ENCODE data around the gene GDI1.

GDI1 gene

DNA sequence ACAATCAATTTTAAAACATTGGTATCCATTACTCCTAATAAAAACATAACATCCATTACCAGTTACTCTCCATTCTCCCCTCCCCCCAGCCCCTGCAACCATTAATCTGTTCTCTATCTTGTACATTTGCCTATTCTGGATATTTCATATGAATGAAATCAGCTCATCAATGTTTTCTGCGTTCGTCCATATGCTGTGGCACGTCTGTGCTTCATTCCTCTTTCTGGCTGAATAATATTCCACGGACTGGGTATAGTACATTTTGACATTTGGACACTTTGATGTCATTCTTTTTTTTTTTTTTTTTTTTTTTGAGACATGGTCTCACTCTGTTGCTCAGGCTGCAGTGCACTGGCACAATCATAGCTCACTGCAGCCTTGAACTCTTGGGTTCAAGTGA, 33.1 kb upstream of the GDI1 start:
- Histone ChIP-seq H4K91ac (ENCODE audit: low read length) (no peak overlapping the region), H2AFZ (ENCODE audit: low read depth, low read length) (no peak overlapping the region), H2BK5ac (ENCODE audit: low read depth, low read length, poor library complexity, severe bottlenecking) (no peak overlapping the region), H3K27me3 (ENCODE audit: control insufficient read depth in 1 of 2, insufficient read depth in 1 of 2, low read length in 2 of 2) (no peaks in the 10 kb centered on the region), H3K9me3 (ENCODE audit: control insufficient read depth, low read length) (peaks cover 7% of the 10 kb centered on the region), H3K4me2 (ENCODE audit: low read length, poor library complexity, severe bottlenecking) (no peak overlapping the region), H2BK12ac (ENCODE audit: low read length in 2 of 2) (no peak overlapping the region), H3K18ac (ENCODE audit: low read depth in 1 of 2, low read length in 2 of 2) (no peak overlapping the region), H3K4me1 (ENCODE audit: control insufficient read depth, insufficient read depth, low read depth, low read length) (peaks cover 12% of the 10 kb centered on the region), H3K4me3 (ENCODE audit: insufficient read depth in 1 of 2, low read depth in 1 of 2, low read length in 2 of 2) (no peak overlapping the region), H2AK5ac (ENCODE audit: low read length, severe bottlenecking) (no peak overlapping the region), H3K79me1 (replicated peaks; ENCODE audit: low read length, poor library complexity, severe bottlenecking) (no peaks in the 10 kb centered on the region), H4K8ac (ENCODE audit: low read length) (no peak overlapping the region), H3K14ac (ENCODE audit: low read length in 2 of 2) (no peak overlapping the region), H2BK15ac (ENCODE audit: low read depth, poor library complexity, severe bottlenecking) (no peak overlapping the region), H3K9ac (ENCODE audit: low read length) (no peak overlapping the region), H3K27ac (ENCODE audit: low read length, poor library complexity, severe bottlenecking) (no peak overlapping the region), H3K36me3 (ENCODE audit: control insufficient read depth in 1 of 2, insufficient read depth in 2 of 2, low read depth in 1 of 2, low read length in 2 of 2) (peaks cover 31 to 46% of the 10 kb centered on the region in 2 experiments), H3K23ac (ENCODE audit: low read length in 2 of 2) (no peak overlapping the region), H3K4ac (ENCODE audit: low read depth in 1 of 2, low read length in 2 of 2) (no peak overlapping the region), H2BK120ac (ENCODE audit: low read depth, low read length) (no peak overlapping the region)
- no peak for DNase-seq
- WGBS: 93% methylated on average over 3 of the region's 4 CpGs

DNA sequence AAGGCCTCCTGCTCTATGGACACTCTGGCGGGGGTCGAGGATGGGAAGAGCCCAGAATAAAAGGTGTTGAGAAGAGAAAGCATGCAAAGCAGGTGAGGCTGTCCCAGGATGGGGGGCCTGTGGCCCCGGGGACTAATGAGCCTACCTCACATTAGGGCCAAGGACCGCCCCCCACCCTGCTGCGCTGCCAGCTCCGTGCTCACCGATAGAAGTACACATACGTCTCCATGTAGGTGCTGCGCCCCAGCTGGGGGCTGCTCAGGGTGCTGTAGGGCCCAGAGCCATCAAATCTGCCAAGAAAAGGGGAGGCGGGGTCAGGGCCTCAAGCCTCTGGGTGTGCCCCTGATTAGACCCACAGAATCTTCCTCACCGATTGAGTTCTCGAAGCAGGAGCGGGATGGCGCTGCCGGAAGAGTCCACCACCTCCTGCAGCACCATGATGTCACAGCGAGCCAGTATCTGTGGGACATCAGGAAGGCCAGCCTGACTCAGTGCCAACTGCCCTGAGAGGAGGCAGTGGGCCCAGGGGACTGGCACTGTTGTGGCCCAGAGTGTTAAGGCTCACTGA, 32.2 kb upstream of the GDI1 start:
- Histone ChIP-seq H4K91ac (ENCODE audit: low read length) (no peak overlapping the region), H2AFZ (ENCODE audit: low read depth, low read length) (no peak overlapping the region), H2AK5ac (ENCODE audit: low read length, severe bottlenecking) (no peak overlapping the region), H3K9me3 (ENCODE audit: control insufficient read depth, low read length) (no peaks in the 10 kb centered on the region), H3K27ac (ENCODE audit: low read length, poor library complexity, severe bottlenecking) (no peak overlapping the region), H2BK15ac (ENCODE audit: low read depth, poor library complexity, severe bottlenecking) (no peak overlapping the region), H3K18ac (ENCODE audit: low read depth in 1 of 2, low read length in 2 of 2) (no peak overlapping the region), H3K4me1 (ENCODE audit: control insufficient read depth, insufficient read depth, low read depth, low read length) (peaks cover 17% of the 10 kb centered on the region), H3K36me3 (ENCODE audit: control insufficient read depth in 1 of 2, insufficient read depth in 2 of 2, low read depth in 1 of 2, low read length in 2 of 2) (peaks cover 22 to 39% of the 10 kb centered on the region in 2 experiments), H3K4ac (ENCODE audit: low read depth in 1 of 2, low read length in 2 of 2) (no peak overlapping the region), H3K27me3 (ENCODE audit: control insufficient read depth in 1 of 2, insufficient read depth in 1 of 2, low read length in 2 of 2) (no peaks in the 10 kb centered on the region), H2BK5ac (ENCODE audit: low read depth, low read length, poor library complexity, severe bottlenecking) (no peak overlapping the region), H3K4me2 (ENCODE audit: low read length, poor library complexity, severe bottlenecking) (no peak overlapping the region), H3K79me1 (replicated peaks; ENCODE audit: low read length, poor library complexity, severe bottlenecking) (peaks cover 2% of the 10 kb centered on the region), H3K4me3 (ENCODE audit: insufficient read depth in 1 of 2, low read depth in 1 of 2, low read length in 2 of 2) (no peak overlapping the region), H3K23ac (ENCODE audit: low read length in 2 of 2) (no peak overlapping the region), H2BK12ac (ENCODE audit: low read length in 2 of 2) (no peak overlapping the region), H3K9ac (ENCODE audit: low read length) (no peak overlapping the region), H4K8ac (ENCODE audit: low read length) (no peak overlapping the region), H2BK120ac (ENCODE audit: low read depth, low read length) (no peak overlapping the region), H3K14ac (ENCODE audit: low read length in 2 of 2) (no peak overlapping the region)
- WGBS: 98% methylated on average over 16 of the region's 16 CpGs
- no peak for DNase-seq

DNA sequence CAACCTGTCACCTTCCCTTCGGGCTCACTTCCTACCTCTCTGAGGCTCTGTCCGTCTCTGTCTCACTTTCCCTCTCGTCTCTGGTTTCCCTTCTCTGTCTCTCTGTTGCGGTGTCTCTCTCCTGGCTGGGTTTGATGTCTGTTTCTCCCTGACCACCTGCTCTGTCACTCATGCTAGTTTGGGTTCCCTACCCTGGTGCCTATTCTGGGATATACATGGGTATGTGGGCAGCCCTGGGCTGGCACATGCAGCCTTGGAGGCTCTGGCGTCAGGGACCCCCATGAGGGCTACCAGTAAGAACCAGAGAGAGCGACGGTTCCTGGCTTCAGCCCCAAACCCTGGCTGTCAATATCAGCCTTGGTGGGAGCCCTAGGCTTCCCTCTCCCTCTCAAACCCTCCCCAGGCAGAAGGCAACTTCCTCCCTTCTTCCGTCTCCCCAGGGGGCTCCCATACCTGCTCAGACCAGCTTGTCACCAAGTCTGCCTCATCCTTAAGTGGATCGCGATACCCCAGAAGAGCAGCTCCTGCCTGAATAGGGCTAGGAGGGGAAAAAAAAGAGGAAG, 28.2 kb upstream of the GDI1 start:
- H3K79me1 ChIP-seq (replicated peaks; ENCODE audit: low read length, poor library complexity, severe bottlenecking): peaks cover 5% of the 10 kb centered on the region
- H3K27me3 ChIP-seq (ENCODE audit: control insufficient read depth in 1 of 2, insufficient read depth in 1 of 2, low read length in 2 of 2): peaks cover 0 to 2% of the 10 kb centered on the region in 2 experiments
- H3K9ac ChIP-seq (ENCODE audit: low read length): peak overlapping the region; percentile 61
- H2AFZ ChIP-seq (ENCODE audit: low read depth, low read length): no peak overlapping the region
- peak overlapping the region in 1 of 2 experiments; percentile 78 for H2BK12ac ChIP-seq (ENCODE audit: low read length in 2 of 2)
- peaks cover 3 to 20% of the 10 kb centered on the region in 2 experiments for H3K36me3 ChIP-seq (ENCODE audit: control insufficient read depth in 1 of 2, insufficient read depth in 2 of 2, low read depth in 1 of 2, low read length in 2 of 2)
- no peak overlapping the region for H3K23ac ChIP-seq (ENCODE audit: low read length in 2 of 2)
- 43% methylated on average over 7 of the region's 10 CpGs for WGBS
- peak overlapping the region; percentile 56 for H3K4me2 ChIP-seq (ENCODE audit: low read length, poor library complexity, severe bottlenecking)
- no peaks in the 10 kb centered on the region for H3K9me3 ChIP-seq (ENCODE audit: control insufficient read depth, low read length)
- peaks cover 17% of the 10 kb centered on the region for H3K4me1 ChIP-seq (ENCODE audit: control insufficient read depth, insufficient read depth, low read depth, low read length)
- H4K8ac ChIP-seq (ENCODE audit: low read length): no peak overlapping the region
- H3K4ac ChIP-seq (ENCODE audit: low read depth in 1 of 2, low read length in 2 of 2): peak overlapping the region in 1 of 2 experiments; percentile 58
- peak overlapping the region; percentile 40 to 50 for H3K4me3 ChIP-seq (ENCODE audit: insufficient read depth in 1 of 2, low read depth in 1 of 2, low read length in 2 of 2)
- no peak overlapping the region for H4K91ac ChIP-seq (ENCODE audit: low read length)
- H2BK120ac ChIP-seq (ENCODE audit: low read depth, low read length): no peak overlapping the region
- H2BK5ac ChIP-seq (ENCODE audit: low read depth, low read length, poor library complexity, severe bottlenecking): no peak overlapping the region
- DNase-seq: no peak
- H3K14ac ChIP-seq (ENCODE audit: low read length in 2 of 2): peak overlapping the region in 1 of 2 experiments; percentile 55
- no peak overlapping the region for H2AK5ac ChIP-seq (ENCODE audit: low read length, severe bottlenecking)
- H3K18ac ChIP-seq (ENCODE audit: low read depth in 1 of 2, low read length in 2 of 2): peak overlapping the region; percentile 37 to 70
- H2BK15ac ChIP-seq (ENCODE audit: low read depth, poor library complexity, severe bottlenecking): no peak overlapping the region
- peak overlapping the region; percentile 61 for H3K27ac ChIP-seq (ENCODE audit: low read length, poor library complexity, severe bottlenecking)

DNA sequence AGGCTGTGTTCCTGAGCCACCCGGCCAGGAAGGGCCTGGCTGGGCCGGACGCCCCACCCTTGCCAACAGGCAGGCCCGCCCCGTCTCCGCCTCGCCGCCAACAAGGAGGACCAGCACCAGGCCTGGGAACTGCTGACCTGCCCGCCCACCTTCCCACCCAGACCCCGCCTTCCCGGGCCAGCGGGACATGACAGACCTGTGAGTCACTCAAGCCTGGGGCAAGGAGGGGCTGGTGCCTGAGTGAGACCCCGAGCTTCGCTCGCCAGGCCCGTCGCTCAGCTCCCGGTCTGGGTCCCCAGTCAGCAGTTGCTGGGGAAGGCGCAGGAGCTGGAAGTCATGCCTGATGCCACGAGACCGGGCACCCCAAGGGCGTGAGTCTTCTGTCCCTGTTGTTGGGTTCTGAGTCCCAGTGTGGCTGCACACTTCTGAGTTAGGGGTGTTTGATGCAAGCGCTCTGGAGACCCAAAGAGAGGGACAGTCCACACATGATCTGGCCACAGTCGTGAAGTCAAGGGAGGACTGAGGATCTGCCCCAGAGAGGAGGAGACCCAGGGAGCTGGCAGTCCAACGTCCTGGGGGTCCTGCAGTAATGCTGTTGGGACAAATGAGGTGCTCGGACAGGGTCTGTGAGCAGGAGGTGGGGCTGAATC, 27.6 kb upstream of the GDI1 start, which contains the start of gene DNASE1L1:
TSS of gene DNASE1L1 (minus strand) at position 33 of the 650 bp plus-strand sequence. CDS start 3,686 bp downstream, outside the sequence.
- no peak within 1 kb of the TSS for H3K23ac ChIP-seq (ENCODE audit: low read length in 2 of 2)
- peak within 1 kb of the TSS; percentile 62 for H2BK5ac ChIP-seq (ENCODE audit: low read depth, low read length, poor library complexity, severe bottlenecking)
- H3K9ac ChIP-seq (ENCODE audit: low read length): peak within 1 kb of the TSS; percentile 61
- H2BK15ac ChIP-seq (ENCODE audit: low read depth, poor library complexity, severe bottlenecking): peak within 1 kb of the TSS; percentile 67
- H3K4me1 ChIP-seq (ENCODE audit: control insufficient read depth, insufficient read depth, low read depth, low read length): peaks cover 17% of the 10 kb centered on the region
- peaks cover 6 to 23% of the 10 kb centered on the region in 2 experiments for H3K36me3 ChIP-seq (ENCODE audit: control insufficient read depth in 1 of 2, insufficient read depth in 2 of 2, low read depth in 1 of 2, low read length in 2 of 2)
- peak within 1 kb of the TSS; percentile 39 to 83 for H2BK12ac ChIP-seq (ENCODE audit: low read length in 2 of 2)
- H3K27me3 ChIP-seq (ENCODE audit: control insufficient read depth in 1 of 2, insufficient read depth in 1 of 2, low read length in 2 of 2): peaks cover 0 to 5% of the 10 kb centered on the region in 2 experiments
- H3K4ac ChIP-seq (ENCODE audit: low read depth in 1 of 2, low read length in 2 of 2): peak within 1 kb of the TSS; percentile 81 to 82
- peak within 1 kb of the TSS; percentile 84 for H3K27ac ChIP-seq (ENCODE audit: low read length, poor library complexity, severe bottlenecking)
- WGBS: 15% methylated on average over 17 of the region's 26 CpGs
- no peak within 1 kb of the TSS for H2BK120ac ChIP-seq (ENCODE audit: low read depth, low read length)
- peak within 1 kb of the TSS; percentile 50 to 53 for H3K4me3 ChIP-seq (ENCODE audit: insufficient read depth in 1 of 2, low read depth in 1 of 2, low read length in 2 of 2)
- peak within 1 kb of the TSS; percentile 70 to 92 for H3K18ac ChIP-seq (ENCODE audit: low read depth in 1 of 2, low read length in 2 of 2)
- peak; percentile 91 for DNase-seq
- no peak within 1 kb of the TSS for H2AFZ ChIP-seq (ENCODE audit: low read depth, low read length)
- peak within 1 kb of the TSS; percentile 74 for H3K4me2 ChIP-seq (ENCODE audit: low read length, poor library complexity, severe bottlenecking)
- H2AK5ac ChIP-seq (ENCODE audit: low read length, severe bottlenecking): peak within 1 kb of the TSS; percentile 78
- peak within 1 kb of the TSS; percentile 95 for H4K91ac ChIP-seq (ENCODE audit: low read length)
- no peaks in the 10 kb centered on the region for H3K9me3 ChIP-seq (ENCODE audit: control insufficient read depth, low read length)
- H4K8ac ChIP-seq (ENCODE audit: low read length): peak within 1 kb of the TSS; percentile 49
- H3K14ac ChIP-seq (ENCODE audit: low read length in 2 of 2): peak within 1 kb of the TSS in 1 of 2 experiments; percentile 93
- H3K79me1 ChIP-seq (replicated peaks; ENCODE audit: low read length, poor library complexity, severe bottlenecking): peaks cover 5% of the 10 kb centered on the region

All from mesenchymal stem cell (in vitro differentiated cells and primary cell).